GM19324 (cell line): ENCODE results near the gene NRROS.
"Not testable (repeated sequence)": the region's sequence is repeated elsewhere in the genome, so short reads cannot be mapped to it uniquely, and the experiment has no call there.

Experiments used
- ATAC-seq: cut with Tn5 transposase; IDR thresholded peaks from one replicate; pipeline ENCODE4 v1.9.1; 2021; ENCODE audit warnings: mild to moderate bottlenecking, moderate library complexity; ENCODE audit not compliant: unreplicated experiment, low FRiP score

Gene NRROS

DNA sequence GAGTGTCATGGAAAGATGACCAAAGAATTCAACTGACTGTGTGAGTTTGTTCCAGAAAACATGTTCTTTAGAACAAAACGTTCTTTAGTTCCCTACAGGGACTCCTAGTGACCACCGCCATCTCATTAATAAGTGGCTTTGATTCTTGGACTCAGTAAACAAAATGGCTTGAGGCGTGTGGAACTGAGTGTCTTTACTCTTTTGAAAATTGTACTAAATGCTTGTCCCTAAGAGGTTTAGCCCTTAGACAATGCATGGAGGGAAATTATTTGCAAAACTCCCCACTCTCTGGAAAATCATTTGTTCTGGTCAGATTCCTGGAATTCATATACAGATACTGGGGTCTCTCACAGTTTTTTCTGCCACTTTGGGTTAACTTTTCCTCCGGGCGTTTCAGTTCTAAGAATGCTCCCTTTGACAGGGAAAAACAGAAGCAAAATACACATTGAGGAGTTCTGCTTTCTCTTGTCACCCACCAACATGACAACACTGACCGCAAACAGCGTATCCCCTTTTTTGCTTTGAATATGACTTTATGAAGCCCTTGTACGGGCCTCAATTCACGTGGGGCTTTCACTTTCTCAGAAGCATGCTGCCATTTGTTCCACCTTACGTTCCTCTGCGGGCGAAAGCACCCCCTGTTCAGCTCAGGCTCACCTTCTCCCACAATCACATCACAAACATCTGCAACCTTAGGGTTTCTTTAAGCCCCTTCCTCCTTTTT, 15.3 kb upstream of the NRROS start:
- no peak for ATAC-seq

- no peak for ATAC-seq
These were observed 14.6 kb upstream of the NRROS start for GRCh38 chr3:196624907-196625306.

DNA sequence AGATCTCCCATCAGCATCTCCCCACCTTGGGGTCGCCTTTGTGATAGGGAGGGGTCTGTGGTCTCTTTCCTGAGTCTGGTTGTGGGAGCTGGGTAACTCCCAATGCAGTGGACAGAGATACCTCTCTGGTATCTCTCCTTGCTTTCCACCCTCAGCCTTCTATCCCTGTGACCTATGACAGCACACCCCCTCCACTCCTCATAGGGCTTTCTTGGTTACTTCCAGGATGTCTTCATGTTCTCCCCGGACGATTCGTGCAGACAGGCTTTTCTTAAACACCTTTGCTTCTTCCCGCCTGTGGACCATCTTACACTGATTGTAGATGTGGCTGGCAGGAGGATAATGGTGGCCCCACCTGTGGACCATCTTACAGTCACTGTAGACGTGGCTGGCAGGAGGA, 14.2 kb upstream of the NRROS start:
- no peak for ATAC-seq

GRCh38 chr3:196627918-196628231, 11.6 kb upstream of the NRROS start:
- ATAC-seq = no peak

GRCh38 chr3:196629228-196629627, 10.3 kb upstream of the NRROS start:
- ATAC-seq = no peak

DNA sequence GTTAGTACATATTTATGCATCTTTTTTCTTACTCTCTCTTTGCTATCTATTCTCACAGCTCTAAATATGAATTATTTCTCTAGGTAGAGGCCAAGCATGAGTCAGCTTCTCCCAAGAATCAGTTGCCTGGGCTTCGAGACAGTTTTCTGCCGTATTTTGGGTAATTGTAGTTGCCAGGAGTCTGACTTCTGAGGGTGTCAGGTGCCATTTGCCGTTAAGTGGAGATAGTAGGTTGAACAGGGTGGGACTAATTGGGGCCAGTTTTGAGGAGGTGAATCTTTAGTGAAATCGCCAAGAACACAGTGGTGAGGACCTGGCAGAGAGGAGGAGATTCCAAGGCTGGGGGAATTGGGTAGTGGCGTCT, 7.8 kb upstream of the NRROS start:
- ATAC-seq = no peak

DNA sequence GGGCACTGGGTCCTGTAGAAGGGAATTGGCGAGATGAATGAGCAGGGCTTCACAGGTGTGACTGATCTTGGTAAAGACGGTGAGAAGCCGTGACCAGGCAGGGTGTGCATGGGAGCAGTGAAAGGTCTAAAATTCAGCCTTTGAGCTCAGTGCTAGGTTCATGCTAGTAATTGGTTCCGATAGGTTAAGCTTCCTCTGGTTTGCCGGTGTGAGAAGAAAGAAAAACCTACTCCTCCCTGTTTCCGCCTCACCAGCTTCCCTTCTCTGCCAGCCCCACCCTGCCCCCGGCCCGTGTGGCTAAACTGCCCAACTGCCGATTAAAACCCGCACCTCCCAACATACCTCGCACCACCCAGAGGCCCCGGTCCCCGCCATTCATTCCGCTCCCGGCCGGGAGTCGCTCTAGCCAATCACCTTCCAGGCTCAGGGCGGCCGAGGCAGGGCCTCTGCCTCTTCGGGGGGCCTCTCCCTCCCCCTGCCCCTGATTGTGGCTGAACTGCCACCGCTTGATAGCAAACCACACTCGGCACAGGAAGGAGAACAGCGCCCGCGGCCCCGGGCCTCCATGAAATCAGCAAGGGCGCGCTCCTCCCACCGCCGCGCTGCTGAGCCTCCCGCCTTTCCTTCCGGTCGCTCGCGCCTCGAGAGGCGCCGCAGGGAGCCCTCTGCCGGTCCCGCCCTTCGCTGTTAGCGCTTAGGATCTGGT, 7.3 kb upstream of the NRROS start:
- ATAC-seq = peak; percentile 79

DNA sequence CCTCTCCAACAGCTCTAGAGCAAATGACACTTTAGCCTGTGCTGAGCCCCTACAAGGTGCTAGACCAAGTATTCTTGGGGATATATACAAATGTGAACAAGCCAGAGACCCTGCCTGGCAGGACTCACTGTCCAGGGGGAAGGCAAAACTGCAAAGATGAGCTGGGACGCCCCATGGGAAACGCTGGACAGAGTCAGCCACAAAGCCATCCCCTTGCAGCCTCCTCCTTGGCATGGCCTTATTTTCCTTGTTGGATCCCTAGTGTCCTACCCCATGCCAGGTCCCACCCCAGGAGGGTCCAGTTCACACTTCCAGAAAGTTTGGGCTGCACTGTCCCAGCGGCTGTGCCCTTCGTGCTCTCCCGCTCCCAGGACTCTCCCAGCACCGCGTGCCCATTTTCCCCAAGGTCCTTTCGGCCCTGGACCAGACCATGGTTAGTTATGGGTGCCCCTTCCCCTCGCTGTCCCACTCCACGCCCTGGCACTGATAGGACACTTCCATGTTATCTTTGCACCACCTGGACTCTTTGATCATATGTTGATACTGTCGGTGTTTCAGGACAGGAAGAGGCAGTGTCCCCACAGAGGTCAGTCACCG, 5.8 kb upstream of the NRROS start:
- no peak for ATAC-seq

DNA sequence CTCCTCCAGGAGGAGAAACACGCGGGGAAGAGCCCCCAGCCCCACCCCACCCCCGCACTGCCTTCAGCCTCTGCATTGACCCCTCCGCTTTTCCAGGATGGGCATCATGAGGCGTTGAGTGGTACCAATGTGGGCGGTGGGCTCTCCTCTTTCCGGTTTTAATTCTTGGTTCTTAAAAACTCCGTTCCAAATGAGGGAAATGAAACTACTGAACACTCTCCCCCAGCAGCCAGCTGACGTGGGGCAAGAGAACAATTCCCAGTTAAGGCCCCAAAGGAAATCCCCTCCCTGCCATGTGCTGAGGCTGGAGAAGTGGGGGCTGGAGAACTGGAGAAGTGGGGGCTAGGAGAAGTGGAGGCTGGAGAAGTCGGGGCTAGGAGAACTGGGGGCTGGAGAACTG, 5.3 kb upstream of the NRROS start:
- no peak for ATAC-seq

DNA sequence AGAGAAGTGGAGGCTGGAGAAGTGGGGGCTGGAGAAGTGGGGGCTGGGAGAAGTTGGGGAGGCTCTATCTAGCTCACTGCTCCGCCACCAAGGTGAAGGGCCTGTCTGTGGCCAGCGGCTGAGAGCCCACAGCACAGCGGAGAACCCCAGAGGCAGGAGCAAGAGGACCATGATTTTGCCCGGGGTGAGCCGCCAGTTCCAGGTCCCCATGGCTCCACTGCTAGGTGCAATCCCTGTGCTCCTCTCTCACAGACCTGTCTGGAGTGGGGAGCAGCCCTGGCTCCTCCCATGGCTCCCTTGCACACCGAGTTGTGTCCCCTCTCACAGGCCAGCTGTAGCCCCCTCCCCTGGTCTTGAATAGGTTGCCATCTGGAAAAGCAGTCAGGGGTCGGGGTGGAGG, 4.7 kb upstream of the NRROS start:
- ATAC-seq = no peak

DNA sequence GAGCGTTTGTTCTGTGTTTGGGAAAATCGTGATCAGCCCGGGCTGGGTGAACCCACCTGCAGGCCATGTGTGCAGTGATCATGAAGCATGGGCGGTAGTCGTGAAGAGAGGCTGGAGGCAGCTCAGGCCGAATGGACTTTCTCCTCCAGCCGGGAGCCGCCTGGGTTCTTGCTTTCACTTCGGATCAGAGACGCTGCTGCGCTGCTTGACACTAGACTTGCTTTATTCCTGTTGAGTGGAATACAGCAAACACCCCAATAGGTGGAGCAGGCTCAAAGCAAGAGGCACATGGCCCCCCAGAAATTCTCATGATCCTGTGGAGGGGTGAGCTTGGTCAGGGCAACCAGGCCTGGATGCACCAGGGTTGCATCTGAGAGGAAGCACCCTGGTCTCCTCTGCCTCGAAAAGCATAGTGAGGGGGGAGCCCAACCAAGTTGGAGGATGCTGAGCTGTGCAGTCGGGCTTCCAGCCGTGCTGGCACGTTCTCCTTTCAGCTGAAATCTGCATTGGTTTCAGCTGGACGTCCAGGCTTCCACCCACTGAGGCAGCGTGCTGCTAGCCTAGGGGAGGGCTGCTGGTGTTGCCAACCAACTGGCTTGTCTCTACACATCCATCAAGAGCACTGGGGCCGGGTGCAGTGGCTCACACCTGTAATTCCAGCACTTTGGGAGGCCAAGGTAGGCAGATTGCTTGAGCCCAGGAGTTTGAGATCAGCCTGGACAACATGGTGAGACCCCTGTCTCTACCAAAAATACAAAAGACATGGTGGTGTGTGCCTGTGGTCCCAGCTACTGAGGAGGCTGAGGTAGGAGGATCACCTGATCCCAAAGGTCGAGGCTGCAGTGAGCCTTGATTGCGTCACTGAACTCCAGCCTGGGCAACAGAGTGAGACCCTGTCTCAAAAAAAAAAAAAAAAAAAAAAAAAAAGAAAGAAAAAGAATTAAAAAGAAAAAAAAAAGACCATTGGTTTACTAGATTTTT, 2.8 kb upstream of the NRROS start:
- no peak for ATAC-seq

- not testable (repeated sequence) for ATAC-seq
These were observed 1.6 kb upstream of the NRROS start for GRCh38 chr3:196637941-196638340.

DNA sequence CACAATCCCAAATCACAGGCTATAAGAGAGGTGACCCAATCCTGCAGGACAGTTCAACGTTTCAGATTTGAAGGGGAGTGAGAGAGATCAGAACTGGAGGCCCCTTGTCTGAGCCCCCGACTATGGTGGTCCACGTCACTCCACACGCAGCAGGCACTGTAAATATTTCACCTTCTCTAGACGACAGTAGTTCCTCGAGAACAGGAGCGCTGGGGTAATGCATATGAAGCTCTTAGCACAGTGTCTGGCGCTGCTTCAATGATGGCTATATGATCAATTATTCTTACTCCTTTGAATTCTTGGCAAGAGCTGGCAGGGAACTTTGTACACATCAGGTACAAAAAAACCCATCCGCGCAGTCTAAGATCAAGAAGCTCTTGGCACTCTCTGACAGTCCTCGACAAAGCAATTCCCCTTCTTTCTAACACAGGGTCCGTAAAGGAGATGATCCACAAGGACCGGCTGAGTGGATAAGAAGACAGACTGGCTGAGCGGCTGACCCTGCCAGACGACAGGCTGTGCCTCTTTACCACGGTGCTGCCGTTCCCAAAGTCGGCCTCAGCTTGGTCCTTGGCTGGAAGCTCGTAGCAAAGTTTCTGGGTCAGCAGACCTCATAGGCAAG, 522 bp upstream of the NRROS start:
- no peak for ATAC-seq

- no peak for ATAC-seq
These were observed 964 bp downstream of the NRROS start for GRCh38 chr3:196640297-196641018.

DNA sequence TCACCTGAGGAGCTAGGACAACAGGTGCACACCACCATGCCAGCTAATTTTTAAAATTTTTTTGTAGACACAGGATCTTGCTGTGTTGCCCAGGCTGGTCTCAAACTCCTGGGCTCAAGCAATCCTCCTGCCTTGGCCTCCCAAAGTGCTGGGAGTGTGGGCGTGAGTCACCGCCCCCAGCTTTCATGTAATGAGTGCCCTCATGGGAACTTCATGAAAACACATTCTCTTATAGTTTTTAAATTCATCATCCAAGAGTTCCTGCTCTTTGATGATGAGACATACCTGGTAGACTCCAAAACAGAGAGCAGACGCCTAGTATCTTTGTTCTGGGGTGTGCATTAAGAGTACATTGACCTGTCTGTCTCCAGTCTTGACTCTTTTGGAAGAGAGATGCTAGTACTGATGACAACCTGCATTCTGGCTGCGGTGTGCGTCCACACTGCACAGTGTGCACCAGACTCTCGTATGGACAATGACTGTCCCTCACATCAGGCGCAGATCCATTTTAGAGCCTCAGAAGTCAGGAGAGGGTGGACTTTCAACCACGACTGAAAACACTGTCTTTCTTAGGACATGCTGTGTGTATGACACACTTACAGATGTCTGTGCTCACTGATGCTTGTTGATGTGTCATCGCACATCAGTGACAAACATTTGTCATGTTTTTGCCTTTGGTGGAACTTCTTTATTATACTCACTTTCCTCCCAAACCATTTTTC, 2.0 kb downstream of the NRROS start:
- ATAC-seq = no peak

GRCh38 chr3:196642434-196642833, 2.9 kb downstream of the NRROS start:
- ATAC-seq = no peak

- ATAC-seq = peak; percentile 80
These were observed 3.8 kb downstream of the NRROS start for GRCh38 chr3:196643201-196643749.

- no peak for ATAC-seq
These were observed 4.3 kb downstream of the NRROS start for GRCh38 chr3:196643761-196644160.

DNA sequence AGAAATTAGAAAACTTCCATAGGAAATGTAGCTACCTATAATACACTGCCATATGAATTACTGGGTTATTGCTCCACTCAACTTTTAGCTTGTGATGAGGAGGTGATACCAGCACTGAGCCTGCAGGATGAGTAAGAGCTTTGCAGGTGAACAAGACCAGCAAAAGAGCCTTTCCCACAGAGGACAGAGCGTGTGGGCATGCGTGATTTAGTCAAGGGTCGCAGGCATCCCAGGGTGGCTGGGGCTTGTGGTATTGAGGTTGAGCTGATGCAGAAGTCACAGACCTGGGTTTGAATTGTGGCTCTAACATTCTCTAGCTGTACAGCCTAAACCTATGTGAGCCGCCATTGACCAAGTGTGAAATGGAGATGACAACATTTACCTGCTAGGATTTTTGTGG, 5.6 kb downstream of the NRROS start:
- ATAC-seq = no peak
